ENCODE results near the gene IL22RA1. TPM values are rescaled to one million over a fixed set of nuclear protein-coding genes. Genes with fewer than 3 reads are reported as not detected.
A peak's percentile ranks its signal among the peaks of the same experiment; 100 is the strongest.

The IL22RA1 gene
- total RNA-seq, 2 donors from 2014 or later = not detected

GRCh38 chr1:24173638-24174575 is 31.0 kb upstream of the IL22RA1 start:
- Mint-ChIP-seq H3K36me3 (no peaks in the 10 kb centered on the region), H3K27ac (no peak overlapping the region), H3K9me3 (no peaks in the 10 kb centered on the region)
- DNase-seq (ENCODE audit: low spot score in 2 of 2) (no peak), ATAC-seq (no peak)

DNA sequence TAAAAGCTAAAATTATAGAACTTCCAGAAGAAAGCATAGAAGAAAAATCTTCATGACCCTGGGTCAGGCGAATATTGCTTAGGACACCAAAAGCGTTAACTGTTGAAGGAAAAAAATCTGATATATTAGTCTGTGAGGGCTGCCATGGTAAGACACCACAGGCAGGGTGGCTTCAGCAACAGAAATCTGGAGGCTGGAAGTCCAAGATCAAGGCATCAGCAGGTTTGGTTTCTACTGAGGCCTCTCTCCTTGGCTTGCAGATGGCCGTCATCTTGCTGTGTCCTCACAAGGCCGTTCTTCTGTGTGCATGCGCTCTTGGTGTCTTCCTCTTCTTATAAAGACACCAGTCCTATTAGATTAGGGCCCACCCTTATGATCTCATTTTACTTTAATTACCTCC is 29.7 kb upstream of the IL22RA1 start:
- DNase-seq (ENCODE audit: low spot score in 2 of 2) = no peak
- no peaks in the 10 kb centered on the region for H3K36me3 Mint-ChIP-seq

DNA sequence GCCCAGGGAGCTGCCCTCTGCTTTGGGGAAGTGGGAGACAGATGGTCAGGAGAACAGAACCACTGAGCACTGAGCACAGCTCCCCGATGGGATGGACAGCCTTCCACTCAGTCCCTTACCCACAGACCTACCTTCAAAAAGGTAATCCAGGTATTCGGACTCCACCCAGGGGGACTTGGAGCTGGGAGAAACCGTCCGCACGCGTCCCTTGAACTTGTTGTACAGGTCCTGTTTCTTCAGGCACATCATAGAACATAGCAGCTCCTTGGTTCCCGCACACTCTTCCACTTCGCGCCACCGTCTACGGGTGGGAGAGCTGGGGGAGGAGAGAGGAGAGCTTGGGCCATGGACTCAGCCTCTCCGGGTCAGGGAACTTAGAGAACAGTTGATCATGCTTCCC is 26.3 kb upstream of the IL22RA1 start:
- no peaks in the 10 kb centered on the region for H3K9me3 Mint-ChIP-seq
- ATAC-seq (no peak), DNase-seq (ENCODE audit: low spot score in 2 of 2) (no peak)
- no peak overlapping the region for H3K27ac Mint-ChIP-seq
- H3K36me3 Mint-ChIP-seq = peaks cover 6 to 9% of the 10 kb centered on the region in 2 donors

More for the DNA sequence above, 29.7 kb upstream of the IL22RA1 start:
- Mint-ChIP-seq H3K9me3 (no peaks in the 10 kb centered on the region), H3K27ac (no peak overlapping the region)
- no peak for ATAC-seq

DNA sequence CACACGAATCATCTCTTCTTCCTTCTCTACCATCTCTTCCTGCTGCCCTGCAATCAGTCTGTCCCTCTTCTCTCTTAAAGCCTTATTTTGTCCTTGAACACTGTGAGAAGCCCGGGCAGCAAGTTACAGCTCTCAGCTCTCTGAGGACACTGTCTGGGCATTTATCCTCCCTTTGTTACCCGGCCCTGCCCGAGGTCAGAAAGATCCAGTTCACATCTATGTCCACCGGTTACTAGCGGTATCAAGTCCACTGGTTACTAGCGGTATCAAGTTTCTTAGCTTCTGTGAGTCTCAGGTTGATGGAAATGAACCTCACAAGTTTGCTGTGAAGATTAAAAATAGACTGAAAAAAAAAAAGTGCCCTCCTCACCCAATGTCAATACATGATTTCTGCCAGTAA is 25.3 kb upstream of the IL22RA1 start:
- ATAC-seq = no peak
- Mint-ChIP-seq H3K36me3 (peaks cover 6 to 9% of the 10 kb centered on the region in 2 donors), H3K9me3 (no peaks in the 10 kb centered on the region), H3K27ac (no peak overlapping the region)
- no peak for DNase-seq (ENCODE audit: low spot score in 2 of 2)

DNA sequence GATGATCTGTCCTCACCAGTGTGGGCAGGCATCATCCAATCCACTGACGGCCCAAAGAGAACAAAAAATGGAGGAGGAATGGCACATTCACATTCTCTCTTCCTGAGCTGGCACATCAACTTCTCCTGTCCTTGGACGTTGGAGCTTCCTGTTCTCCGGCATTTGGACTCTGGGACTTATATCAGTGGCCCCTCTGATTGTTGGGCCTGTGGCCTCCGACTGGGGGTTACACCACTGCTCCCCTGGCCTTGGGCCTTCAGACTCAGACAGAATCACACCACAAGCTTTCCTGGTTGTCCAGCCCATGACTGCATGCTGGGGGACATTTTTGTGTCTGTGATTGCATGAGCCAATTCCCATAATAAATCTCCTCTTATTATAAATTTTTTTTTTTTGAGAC is 24.1 kb upstream of the IL22RA1 start:
- H3K36me3 Mint-ChIP-seq = peaks cover 6 to 9% of the 10 kb centered on the region in 2 donors
- DNase-seq (ENCODE audit: low spot score in 2 of 2) (no peak), ATAC-seq (no peak)
- H3K9me3 Mint-ChIP-seq = no peaks in the 10 kb centered on the region
- H3K27ac Mint-ChIP-seq = no peak overlapping the region

GRCh38 chr1:24165500-24165899 is 22.6 kb upstream of the IL22RA1 start:
- ATAC-seq (no peak), DNase-seq (ENCODE audit: low spot score in 2 of 2) (no peak)
- peaks cover 6 to 9% of the 10 kb centered on the region in 2 donors for H3K36me3 Mint-ChIP-seq
- no peaks in the 10 kb centered on the region for H3K9me3 Mint-ChIP-seq
- no peak overlapping the region for H3K27ac Mint-ChIP-seq

- H3K36me3 Mint-ChIP-seq = peaks cover 6 to 9% of the 10 kb centered on the region in 2 donors
Observed at GRCh38 chr1:24164004-24164403, 21.1 kb upstream of the IL22RA1 start.

DNA sequence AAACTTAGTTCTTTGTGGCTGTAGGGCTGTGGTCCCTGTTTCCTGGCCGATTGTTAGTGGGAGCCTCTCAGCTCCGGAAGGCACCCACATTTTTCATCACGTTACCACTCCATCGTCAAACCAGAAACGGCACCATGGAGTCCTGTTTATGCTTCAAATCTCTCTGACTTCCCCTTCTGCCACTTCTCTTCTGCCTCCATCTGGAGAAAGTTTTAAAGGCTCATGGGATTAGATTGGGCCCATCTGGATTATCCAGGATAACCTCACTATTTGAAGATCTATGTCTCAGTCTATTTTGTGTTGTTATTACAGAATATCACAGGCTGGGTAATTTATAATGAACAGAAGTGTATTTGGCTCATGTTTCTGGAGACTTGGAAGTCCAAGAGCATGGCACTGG is 19.3 kb upstream of the IL22RA1 start:
- Mint-ChIP-seq H3K9me3 (no peaks in the 10 kb centered on the region), H3K36me3 (peaks cover 6 to 9% of the 10 kb centered on the region in 2 donors), H3K27ac (peak overlapping the region; percentile 11 to 73)
- ATAC-seq (no peak), DNase-seq (ENCODE audit: low spot score in 2 of 2) (no peak)

More at GRCh38 chr1:24164004-24164403, 21.1 kb upstream of the IL22RA1 start:
- DNase-seq (ENCODE audit: low spot score in 2 of 2) (no peak), ATAC-seq (no peak)
- H3K9me3 Mint-ChIP-seq = no peaks in the 10 kb centered on the region
- no peak overlapping the region for H3K27ac Mint-ChIP-seq

- peaks cover 6 to 9% of the 10 kb centered on the region in 2 donors for H3K36me3 Mint-ChIP-seq
- no peak for DNase-seq (ENCODE audit: low spot score in 2 of 2)
- no peaks in the 10 kb centered on the region for H3K9me3 Mint-ChIP-seq
- ATAC-seq = no peak
- peak overlapping the region in 1 of 2 donors; percentile 11 for H3K27ac Mint-ChIP-seq
Observed at GRCh38 chr1:24161270-24161669, 18.3 kb upstream of the IL22RA1 start.

DNA sequence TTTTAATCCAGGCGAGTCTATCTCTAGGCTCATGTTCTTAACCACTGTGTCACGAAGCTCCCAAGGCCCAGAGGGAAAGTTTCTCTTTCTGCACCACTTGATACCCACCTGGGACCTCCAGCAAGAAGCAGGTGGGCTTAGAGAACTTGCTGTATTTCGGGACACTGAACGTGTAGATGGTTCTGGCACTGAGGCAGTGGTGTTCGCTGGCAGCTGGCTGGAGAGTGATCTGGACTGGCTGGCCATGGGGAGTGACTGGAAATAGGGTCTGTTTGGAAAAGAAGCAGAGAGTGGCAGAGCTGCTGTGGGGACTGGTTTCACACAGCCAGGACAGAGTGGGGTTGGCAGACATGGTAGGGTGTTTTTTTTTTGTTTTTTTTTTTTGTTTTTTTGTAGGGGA is 16.4 kb upstream of the IL22RA1 start:
- ATAC-seq = no peak
- no peaks in the 10 kb centered on the region for H3K36me3 Mint-ChIP-seq
- no peak for DNase-seq (ENCODE audit: low spot score in 2 of 2)
- H3K9me3 Mint-ChIP-seq = no peaks in the 10 kb centered on the region
- no peak overlapping the region for H3K27ac Mint-ChIP-seq

DNA sequence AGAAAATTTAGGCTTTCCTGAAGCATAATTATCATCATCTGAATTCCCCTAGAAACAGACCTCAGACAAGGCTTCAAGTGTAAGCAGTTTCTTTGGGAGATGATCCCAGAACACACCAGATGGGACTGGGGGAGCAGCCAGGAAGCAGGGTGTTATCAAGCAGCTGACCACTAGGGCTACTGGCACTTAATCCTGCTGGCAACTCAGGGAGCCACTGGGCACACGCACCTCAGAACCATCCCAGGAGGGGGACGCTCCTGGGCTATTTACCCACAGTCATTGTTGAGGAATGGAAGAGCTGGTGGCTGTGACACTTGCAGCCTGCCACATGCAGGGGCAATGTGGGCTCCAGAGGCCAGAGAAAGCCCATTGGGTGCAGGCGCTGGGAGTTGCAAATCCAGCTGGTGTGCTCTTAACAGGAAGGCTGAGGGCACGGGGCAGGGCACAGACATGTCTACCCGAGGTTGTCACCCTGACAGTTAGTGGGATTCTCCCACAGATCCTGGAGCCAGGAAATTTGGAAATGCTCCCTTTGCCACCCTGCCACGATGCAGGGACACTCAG is 15.1 kb upstream of the IL22RA1 start:
- no peaks in the 10 kb centered on the region for H3K36me3 Mint-ChIP-seq
- no peak for DNase-seq (ENCODE audit: low spot score in 2 of 2)
- no peaks in the 10 kb centered on the region for H3K9me3 Mint-ChIP-seq
- H3K27ac Mint-ChIP-seq = peak overlapping the region in 1 of 2 donors; percentile 36
- ATAC-seq = no peak

DNA sequence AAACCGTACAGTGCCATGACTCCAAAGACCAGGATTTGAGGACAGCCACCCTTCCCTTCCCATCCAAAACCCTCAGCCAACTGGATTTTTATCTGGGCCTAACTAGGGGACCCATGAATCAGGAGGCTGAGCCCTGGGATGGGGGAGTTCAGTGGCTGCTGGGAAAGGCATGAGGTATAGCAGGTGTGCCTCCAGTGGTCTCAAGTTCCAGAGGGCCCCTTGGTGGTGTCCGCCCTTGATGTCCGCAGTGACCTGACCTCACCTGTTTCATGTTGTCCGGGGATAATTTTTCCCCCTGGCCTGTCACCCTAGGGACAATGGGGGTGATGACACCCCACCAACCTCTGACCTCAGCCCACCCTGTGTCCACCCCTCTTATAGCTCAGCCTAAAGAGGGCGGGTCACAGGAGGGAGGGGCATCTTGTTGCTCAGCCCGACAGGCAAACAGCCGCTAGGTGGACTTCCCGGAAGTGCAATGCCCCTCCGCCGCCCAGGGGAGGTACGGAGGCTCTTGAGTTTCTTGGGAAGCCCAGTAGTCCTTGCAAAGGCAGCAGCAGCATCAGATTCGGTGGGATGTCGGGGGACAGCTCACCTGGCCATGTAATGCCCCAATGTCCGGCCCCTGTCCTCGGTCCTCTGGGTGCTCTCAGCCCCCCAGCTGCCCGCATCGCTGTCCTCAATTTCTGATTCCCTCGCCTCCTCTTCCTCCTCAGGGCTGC is 13.8 kb upstream of the IL22RA1 start:
- no peak overlapping the region for H3K27ac Mint-ChIP-seq
- DNase-seq (ENCODE audit: low spot score in 2 of 2) = no peak
- H3K36me3 Mint-ChIP-seq = no peaks in the 10 kb centered on the region
- no peaks in the 10 kb centered on the region for H3K9me3 Mint-ChIP-seq
- no peak for ATAC-seq

DNA sequence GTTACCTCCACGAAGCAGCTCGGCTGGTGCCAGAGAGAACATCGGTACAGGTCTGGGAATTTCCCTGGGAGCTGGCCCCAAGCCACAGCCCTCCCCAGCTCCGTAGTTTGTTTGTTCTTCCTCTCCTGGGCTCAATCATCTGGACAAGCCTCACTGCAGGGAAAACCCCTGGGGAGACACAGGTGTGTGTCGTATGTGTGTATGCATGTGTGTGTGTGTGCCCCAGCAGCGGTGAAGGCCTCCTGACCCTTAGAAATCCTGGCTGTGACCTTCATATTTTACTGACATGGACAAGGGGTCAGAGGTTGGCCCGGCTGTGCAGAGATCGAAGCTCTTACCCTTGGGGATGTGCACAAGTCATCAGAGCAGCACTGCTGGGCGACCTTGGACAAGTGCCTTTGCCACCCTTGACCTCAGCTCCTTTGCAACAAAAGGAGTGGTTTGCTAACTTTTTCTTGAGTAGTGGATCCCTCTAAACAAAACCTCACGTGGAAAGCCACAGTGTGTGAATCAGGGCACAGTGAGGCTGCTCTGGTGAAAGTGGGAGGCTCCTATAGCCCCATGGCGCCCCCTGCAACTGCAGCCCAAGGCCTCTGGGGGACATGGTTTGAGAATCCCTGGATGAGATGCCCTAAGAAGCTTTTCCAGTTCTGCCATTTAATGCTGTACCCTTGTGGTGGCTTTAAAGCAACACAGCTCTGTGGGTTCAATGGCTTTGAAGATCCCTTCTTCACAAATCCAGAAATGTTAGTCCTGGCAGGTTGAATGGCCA is 12.3 kb upstream of the IL22RA1 start:
- DNase-seq (ENCODE audit: low spot score in 2 of 2) (no peak), ATAC-seq (no peak)
- no peaks in the 10 kb centered on the region for H3K36me3 Mint-ChIP-seq
- no peaks in the 10 kb centered on the region for H3K9me3 Mint-ChIP-seq
- no peak overlapping the region for H3K27ac Mint-ChIP-seq

DNA sequence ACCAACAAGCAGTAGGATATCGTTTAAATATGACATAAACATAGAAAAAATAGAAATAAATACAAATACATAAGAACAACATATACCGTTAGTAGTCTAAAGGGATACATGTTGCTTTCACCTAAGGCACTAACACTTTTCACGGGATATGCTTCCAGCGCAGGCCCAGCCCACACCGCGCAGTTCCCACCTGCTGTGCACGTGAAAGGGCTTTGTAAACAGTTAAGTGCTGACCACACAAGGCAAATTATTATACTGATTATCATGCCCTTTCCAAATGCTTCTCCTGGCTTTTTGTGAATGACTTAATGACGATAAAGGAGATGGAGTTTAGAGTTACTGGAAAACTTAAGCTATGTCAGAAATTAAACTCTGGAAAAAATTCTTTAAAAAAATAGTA is 11.3 kb upstream of the IL22RA1 start:
- ATAC-seq (no peak), DNase-seq (ENCODE audit: low spot score in 2 of 2) (no peak)
- no peak overlapping the region for H3K27ac Mint-ChIP-seq
- H3K9me3 Mint-ChIP-seq = no peaks in the 10 kb centered on the region
- no peaks in the 10 kb centered on the region for H3K36me3 Mint-ChIP-seq

GRCh38 chr1:24152631-24153494 is 9.9 kb upstream of the IL22RA1 start:
- no peak overlapping the region for H3K27ac Mint-ChIP-seq
- H3K36me3 Mint-ChIP-seq = no peaks in the 10 kb centered on the region
- DNase-seq (ENCODE audit: low spot score in 2 of 2) (no peak), ATAC-seq (no peak)
- no peaks in the 10 kb centered on the region for H3K9me3 Mint-ChIP-seq

GRCh38 chr1:24151175-24151533 is 8.2 kb upstream of the IL22RA1 start:
- peak overlapping the region in 1 of 2 donors; percentile 11 for H3K27ac Mint-ChIP-seq
- H3K36me3 Mint-ChIP-seq = no peaks in the 10 kb centered on the region
- DNase-seq (ENCODE audit: low spot score in 2 of 2) (no peak), ATAC-seq (no peak)
- H3K9me3 Mint-ChIP-seq = no peaks in the 10 kb centered on the region

All from activated naive CD4-positive, alpha-beta T cell treated with anti-CD3 and anti-CD28 coated beads, Interleukin-2, amount 50 U/mL, for 72 hours (primary cell).